WTC11 (cell line): ENCODE measurements around the gene RASSF4. TPM values are rescaled to one million over a fixed set of nuclear protein-coding genes. Genes with fewer than 3 reads are reported as not detected.

Source experiments
- AFF4 ChIP-seq: sonication (generic); formaldehyde crosslinking; IDR thresholded peaks from 2 replicates; pipeline ENCODE4 v1.8.1; 2023; ENCODE audit warnings: mild to moderate bottlenecking, missing genetic modification reagents, borderline replicate concordance
- ATF2 ChIP-seq: sonication (generic); formaldehyde crosslinking; IDR thresholded peaks from 2 replicates; pipeline ENCODE4 v1.8.1; 2022; ENCODE audit warnings: low read depth, missing genetic modification reagents, borderline replicate concordance
- CDX4 ChIP-seq: fragments of 250-450 bp; sonication (Bioruptor Pico); IDR thresholded peaks from 2 replicates; pipeline ENCODE4 v1.9.0; 2021; ENCODE audit warnings: moderate library complexity, mild to moderate bottlenecking, inconsistent platforms, borderline replicate concordance
- CREB1 ChIP-seq: sonication (generic); formaldehyde crosslinking; IDR thresholded peaks from 2 replicates; pipeline ENCODE4 v1.8.0; 2023; ENCODE audit warnings: mild to moderate bottlenecking, missing genetic modification reagents
- CREM ChIP-seq: sonication (generic); formaldehyde crosslinking; IDR thresholded peaks from 2 replicates; pipeline ENCODE4 v1.8.1; 2022; ENCODE audit warnings: mild to moderate bottlenecking, missing genetic modification reagents, moderate library complexity
- ERG ChIP-seq: fragments of 250-450 bp; sonication (Bioruptor Pico); IDR thresholded peaks from 2 replicates; pipeline ENCODE4 v1.8.0; 2021; ENCODE audit warnings: mild to moderate bottlenecking
- FOXP1 ChIP-seq: sonication (generic); formaldehyde crosslinking; IDR thresholded peaks from 2 replicates; pipeline ENCODE4 v1.8.0; 2022; ENCODE audit warnings: missing genetic modification reagents, mild to moderate bottlenecking, moderate library complexity, borderline replicate concordance
- GRHL2 ChIP-seq: fragments of 250-450 bp; sonication (Bioruptor Pico); IDR thresholded peaks from 2 replicates; pipeline ENCODE4 v1.8.0; 2022; ENCODE audit warnings: mild to moderate bottlenecking, moderate library complexity; ENCODE audit not compliant: insufficient replicate concordance, severe bottlenecking
- HMGXB4 ChIP-seq: sonication (generic); formaldehyde crosslinking; IDR thresholded peaks from 2 replicates; pipeline ENCODE4 v1.8.1; 2023; ENCODE audit warnings: mild to moderate bottlenecking, moderate library complexity, missing genetic modification reagents
- IRF1 ChIP-seq: sonication (generic); formaldehyde crosslinking; IDR thresholded peaks from 2 replicates; pipeline ENCODE4 v1.8.0; 2023; ENCODE audit warnings: missing genetic modification reagents
- JUN ChIP-seq: sonication (generic); formaldehyde crosslinking; IDR thresholded peaks from 2 replicates; pipeline ENCODE4 v1.8.0; 2023; ENCODE audit warnings: mild to moderate bottlenecking, missing genetic modification reagents
- MLX ChIP-seq: sonication (generic); formaldehyde crosslinking; IDR thresholded peaks from 2 replicates; pipeline ENCODE4 v1.8.1; 2023; ENCODE audit warnings: mild to moderate bottlenecking, missing genetic modification reagents, moderate library complexity
- MXD4 ChIP-seq: fragments of 250-450 bp; sonication (Bioruptor Pico); IDR thresholded peaks from 2 replicates; pipeline ENCODE4 v1.8.0; 2021; ENCODE audit warnings: mild to moderate bottlenecking, moderate library complexity, borderline replicate concordance
- NR3C1 ChIP-seq: sonication (generic); formaldehyde crosslinking; conservative IDR thresholded peaks from 2 replicates; pipeline ENCODE4 v1.8.1; 2023; ENCODE audit warnings: low read depth, mild to moderate bottlenecking, missing genetic modification reagents
- PRRX2 ChIP-seq: fragments of 250-450 bp; sonication (Bioruptor Pico); IDR thresholded peaks from 2 replicates; pipeline ENCODE4 v1.8.0; 2021; ENCODE audit warnings: mild to moderate bottlenecking
- SMAD4 ChIP-seq: sonication (generic); formaldehyde crosslinking; IDR thresholded peaks from 2 replicates; pipeline ENCODE4 v1.8.0; 2022; ENCODE audit warnings: mild to moderate bottlenecking, missing genetic modification reagents
- SP1 ChIP-seq: sonication (generic); formaldehyde crosslinking; conservative IDR thresholded peaks from 2 replicates; pipeline ENCODE4 v1.8.1; 2022; ENCODE audit warnings: missing genetic modification reagents
- USF2 ChIP-seq: sonication (generic); formaldehyde crosslinking; IDR thresholded peaks from 2 replicates; pipeline ENCODE4 v1.8.1; 2023; ENCODE audit warnings: mild to moderate bottlenecking, missing genetic modification reagents, moderate library complexity
- ZBTB21 ChIP-seq: sonication (generic); formaldehyde crosslinking; IDR thresholded peaks from 2 replicates; pipeline ENCODE4 v1.8.1; 2023; ENCODE audit warnings: mild to moderate bottlenecking, missing genetic modification reagents, borderline replicate concordance
- ZMAT4 ChIP-seq: fragments of 250-450 bp; sonication (Bioruptor Pico); IDR thresholded peaks from 2 replicates; pipeline ENCODE4 v1.9.0; 2021; ENCODE audit warnings: mild to moderate bottlenecking
- ZNF138 ChIP-seq: sonication (generic); formaldehyde crosslinking; conservative IDR thresholded peaks from 2 replicates; pipeline ENCODE4 v1.8.1; 2022; ENCODE audit warnings: mild to moderate bottlenecking, moderate library complexity, missing genetic modification reagents
- ZNF423 ChIP-seq: fragments of 250-450 bp; sonication (Bioruptor Pico); IDR thresholded peaks from 2 replicates; pipeline ENCODE4 v2.1.2; 2022; ENCODE audit warnings: mild to moderate bottlenecking, moderate library complexity
- ZNF425 ChIP-seq: fragments of 250-450 bp; sonication (Bioruptor Pico); conservative IDR thresholded peaks from 2 replicates; pipeline ENCODE4 v1.9.0; 2021; ENCODE audit warnings: mild to moderate bottlenecking
- total RNA-seq: library from RNA; stranded (reverse); gene quantifications from 3 replicates; pipeline ENCODE4 v1.2.3, GENCODE V29; 2021

RASSF4 gene
- total RNA-seq, 1 experiment from 2014 or later: 15.7 TPM

GRCh38 chr10:44925224-44925623 is 34.4 kb upstream of the RASSF4 start (continued):
- TF ChIP-seq CDX4 (CRISPR knock-in tag) (no peak), HMGXB4 (CRISPR knock-in tag) (no peak), MXD4 (CRISPR knock-in tag) (no peak), MLX (CRISPR knock-in tag) (no peak), ZNF423 (no peak), JUN (CRISPR knock-in tag) (no peak), GRHL2 (CRISPR knock-in tag) (no peak), ZNF425 (CRISPR knock-in tag) (no peak), NR3C1 (no peak), PRRX2 (no peak), CREB1 (CRISPR knock-in tag) (no peak), AFF4 (CRISPR knock-in tag) (no peak), ZNF138 (no peak), SP1 (no peak), ZMAT4 (no peak), IRF1 (CRISPR knock-in tag) (no peak), FOXP1 (CRISPR knock-in tag) (peak; percentile 54; the same call in 1 of the 2 replicates), ATF2 (CRISPR knock-in tag) (no peak), ERG (CRISPR knock-in tag) (no peak), CREM (CRISPR knock-in tag) (no peak), ZBTB21 (peak; percentile 73; the same call in 1 of the 2 replicates), SMAD4 (no peak), USF2 (no peak)
